ENCODE results near the gene PHC2. TPM values are rescaled to one million over a fixed set of nuclear protein-coding genes. Genes with fewer than 3 reads are reported as not detected.

PHC2 gene
- total RNA-seq, 1 donor from 2014 or later: 65.0 TPM

GRCh38 chr1:33276573-33277298 is 154.2 kb downstream of the PHC2 start:
- H3K9ac ChIP-seq: no peak overlapping the region
- H3K4me2 ChIP-seq: no peak overlapping the region
- Mint-ChIP-seq H3K4me1 (peaks cover 7% of the 10 kb centered on the region), H3K9me3 (no peaks in the 10 kb centered on the region), H3K36me3 (peaks cover 17% of the 10 kb centered on the region), H3K27ac (no peak overlapping the region), H3K4me3 (no peak overlapping the region), H3K27me3 (ENCODE audit: insufficient read depth, low read depth) (peaks cover 4% of the 10 kb centered on the region)
- no peak overlapping the region for H3K27ac ChIP-seq
- H3K36me3 ChIP-seq: peaks cover 8% of the 10 kb centered on the region
- peaks cover 22% of the 10 kb centered on the region for H3K79me2 ChIP-seq (ENCODE audit: low read depth)
- no peaks in the 10 kb centered on the region for H3K4me1 ChIP-seq
- no peaks in the 10 kb centered on the region for H3K27me3 ChIP-seq
- TF ChIP-seq, protein P1, sequence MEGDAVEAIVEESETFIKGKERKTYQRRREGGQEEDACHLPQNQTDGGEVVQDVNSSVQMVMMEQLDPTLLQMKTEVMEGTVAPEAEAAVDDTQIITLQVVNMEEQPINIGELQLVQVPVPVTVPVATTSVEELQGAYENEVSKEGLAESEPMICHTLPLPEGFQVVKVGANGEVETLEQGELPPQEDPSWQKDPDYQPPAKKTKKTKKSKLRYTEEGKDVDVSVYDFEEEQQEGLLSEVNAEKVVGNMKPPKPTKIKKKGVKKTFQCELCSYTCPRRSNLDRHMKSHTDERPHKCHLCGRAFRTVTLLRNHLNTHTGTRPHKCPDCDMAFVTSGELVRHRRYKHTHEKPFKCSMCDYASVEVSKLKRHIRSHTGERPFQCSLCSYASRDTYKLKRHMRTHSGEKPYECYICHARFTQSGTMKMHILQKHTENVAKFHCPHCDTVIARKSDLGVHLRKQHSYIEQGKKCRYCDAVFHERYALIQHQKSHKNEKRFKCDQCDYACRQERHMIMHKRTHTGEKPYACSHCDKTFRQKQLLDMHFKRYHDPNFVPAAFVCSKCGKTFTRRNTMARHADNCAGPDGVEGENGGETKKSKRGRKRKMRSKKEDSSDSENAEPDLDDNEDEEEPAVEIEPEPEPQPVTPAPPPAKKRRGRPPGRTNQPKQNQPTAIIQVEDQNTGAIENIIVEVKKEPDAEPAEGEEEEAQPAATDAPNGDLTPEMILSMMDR (IDR thresholded peaks at IDR 0.05): no peak
- TF ChIP-seq EZH2phosphoT487 (IDR thresholded peaks at IDR 0.05) (no peak), EZH2 (IDR thresholded peaks at IDR 0.05) (no peak)
- no peak for DNase-seq (ENCODE audit: low spot score)
- H3K4me3 ChIP-seq: no peak overlapping the region
- no peaks in the 10 kb centered on the region for H3K9me3 ChIP-seq (ENCODE audit: low read depth)
- no peak overlapping the region for H2AFZ ChIP-seq (replicated peaks)
- H4K20me1 ChIP-seq (ENCODE audit: low read depth): peaks cover 43% of the 10 kb centered on the region
- no peaks in the 10 kb centered on the region for H3F3A ChIP-seq (ENCODE audit: low read depth)

DNA sequence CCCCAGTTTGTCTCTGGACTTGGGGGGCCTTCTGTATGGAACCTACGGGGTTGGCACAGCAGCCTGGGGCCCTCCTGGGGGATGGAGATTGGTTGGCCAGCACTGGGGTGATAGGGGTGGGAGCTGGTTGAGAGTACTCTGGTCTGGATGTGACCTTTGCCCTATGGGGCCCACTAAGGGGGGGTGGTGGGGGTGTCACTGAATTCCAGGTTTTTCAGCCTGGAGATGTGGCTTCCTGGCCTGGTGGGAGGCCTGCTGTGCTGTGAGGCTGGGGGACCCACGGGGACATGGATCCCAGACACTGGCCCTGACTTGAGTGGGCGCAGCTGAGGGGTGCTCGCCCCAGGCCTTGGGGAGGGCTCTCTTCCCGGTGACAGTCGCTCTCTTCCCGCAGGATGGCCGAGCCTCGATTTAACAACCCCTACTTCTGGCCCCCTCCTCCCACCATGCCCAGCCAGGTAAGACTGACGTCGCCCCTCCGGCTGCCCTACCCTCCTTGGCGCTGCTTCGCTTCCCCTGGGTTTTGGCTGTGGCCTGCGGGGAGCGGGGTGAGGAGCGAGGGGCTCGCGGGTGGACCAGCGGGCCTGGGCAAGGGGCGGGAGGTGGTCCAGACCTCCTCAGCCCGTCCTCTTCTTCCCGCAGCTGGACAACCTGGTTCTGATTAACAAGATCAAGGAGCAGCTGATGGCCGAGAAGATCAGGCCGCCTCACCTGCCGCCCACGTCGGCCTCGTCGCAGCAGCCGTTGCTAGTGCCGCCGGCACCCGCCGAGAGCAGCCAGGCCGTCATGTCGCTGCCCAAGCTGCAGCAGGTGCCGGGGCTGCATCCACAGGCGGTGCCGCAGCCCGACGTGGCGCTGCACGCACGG is 155.0 kb downstream of the PHC2 start:
- DNase-seq (ENCODE audit: low spot score): no peak
- Histone ChIP-seq H3K27ac (no peak overlapping the region), H4K20me1 (ENCODE audit: low read depth) (peaks cover 51% of the 10 kb centered on the region), H3K9me3 (ENCODE audit: low read depth) (no peaks in the 10 kb centered on the region), H3K4me3 (no peak overlapping the region), H3K36me3 (peaks cover 8% of the 10 kb centered on the region), H2AFZ (replicated peaks) (no peak overlapping the region), H3K4me2 (no peak overlapping the region), H3F3A (ENCODE audit: low read depth) (no peaks in the 10 kb centered on the region), H3K79me2 (ENCODE audit: low read depth) (peaks cover 29% of the 10 kb centered on the region), H3K9ac (no peak overlapping the region), H3K4me1 (no peaks in the 10 kb centered on the region), H3K27me3 (no peaks in the 10 kb centered on the region)
- H3K4me1 Mint-ChIP-seq: peaks cover 15% of the 10 kb centered on the region
- no peak overlapping the region for H3K27ac Mint-ChIP-seq
- H3K36me3 Mint-ChIP-seq: peaks cover 17% of the 10 kb centered on the region
- no peaks in the 10 kb centered on the region for H3K9me3 Mint-ChIP-seq
- no peak overlapping the region for H3K4me3 Mint-ChIP-seq
- peaks cover 4% of the 10 kb centered on the region for H3K27me3 Mint-ChIP-seq (ENCODE audit: insufficient read depth, low read depth)
- TF ChIP-seq EZH2 (IDR thresholded peaks at IDR 0.05): no peak
- TF ChIP-seq EZH2phosphoT487 (IDR thresholded peaks at IDR 0.05): no peak

DNA sequence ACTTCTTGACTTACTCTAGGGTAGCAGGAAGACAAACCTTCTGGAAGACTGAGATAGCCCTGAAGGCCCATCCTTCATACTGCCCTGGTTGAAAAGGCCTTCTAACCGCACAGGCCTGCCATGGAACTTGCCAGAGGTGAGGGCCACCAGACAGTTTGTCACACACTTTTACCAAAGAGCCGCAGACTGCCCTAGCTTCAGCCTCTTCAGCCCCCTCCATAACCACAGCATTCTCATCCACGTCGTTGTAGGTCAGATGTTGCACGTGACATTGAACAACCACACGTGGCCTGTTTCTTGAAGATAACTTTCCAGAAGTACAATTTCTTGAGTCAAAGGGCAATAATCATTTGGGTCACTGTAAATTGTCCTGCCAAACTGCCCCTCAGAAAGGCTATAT is 155.7 kb downstream of the PHC2 start:
- no peaks in the 10 kb centered on the region for H3K4me1 ChIP-seq
- no peak overlapping the region for H3K9ac ChIP-seq
- Mint-ChIP-seq H3K27me3 (ENCODE audit: insufficient read depth, low read depth) (peaks cover 4% of the 10 kb centered on the region), H3K9me3 (no peaks in the 10 kb centered on the region), H3K4me1 (peaks cover 20% of the 10 kb centered on the region), H3K36me3 (peaks cover 17% of the 10 kb centered on the region), H3K4me3 (no peak overlapping the region), H3K27ac (no peak overlapping the region)
- peaks cover 8% of the 10 kb centered on the region for H3K36me3 ChIP-seq
- peaks cover 56% of the 10 kb centered on the region for H4K20me1 ChIP-seq (ENCODE audit: low read depth)
- H3K9me3 ChIP-seq (ENCODE audit: low read depth): no peaks in the 10 kb centered on the region
- no peak overlapping the region for H3K27ac ChIP-seq
- DNase-seq (ENCODE audit: low spot score): no peak
- no peaks in the 10 kb centered on the region for H3F3A ChIP-seq (ENCODE audit: low read depth)
- no peaks in the 10 kb centered on the region for H3K27me3 ChIP-seq
- no peak overlapping the region for H3K4me2 ChIP-seq
- no peak overlapping the region for H2AFZ ChIP-seq (replicated peaks)
- TF ChIP-seq, protein P1 (IDR thresholded peaks at IDR 0.05): no peak
- TF ChIP-seq EZH2phosphoT487 (IDR thresholded peaks at IDR 0.05) (no peak), EZH2 (IDR thresholded peaks at IDR 0.05) (no peak)
- H3K4me3 ChIP-seq: no peak overlapping the region
- peaks cover 37% of the 10 kb centered on the region for H3K79me2 ChIP-seq (ENCODE audit: low read depth)
